Smooth muscle cell (in vitro differentiated cells): ENCODE measurements around the gene CTLA4. TPM values are rescaled to one million over a fixed set of nuclear protein-coding genes. Genes with fewer than 3 reads are reported as not detected.

ENCODE experiments used
- DNase-seq: peaks from one replicate; lab custom pipeline; 2025; ENCODE audit not compliant: unreplicated experiment; lab: John Stamatoyannopoulos, UW
- H2AFZ ChIP-seq: fragments of 200-600 bp; sonication (generic); 2 replicates; pipeline ENCODE4 v1.6.0; 2016; ENCODE audit warnings: antibody characterized with exemption, low read depth, mild to moderate bottlenecking
- H3F3A ChIP-seq: fragments of 200-600 bp; sonication (generic); 2 replicates; pipeline ENCODE4 v1.6.0; 2017; ENCODE audit warnings: antibody characterized with exemption, low read depth
- H3K27ac ChIP-seq: fragments of 200-600 bp; sonication (generic); 2 replicates; pipeline ENCODE4 v1.5.1; 2016; ENCODE audit warnings: low read depth, mild to moderate bottlenecking
- H3K27me3 ChIP-seq: fragments of 200-600 bp; sonication (generic); 2 replicates; pipeline ENCODE4 v1.6.1; 2016; ENCODE audit warnings: low read depth, mild to moderate bottlenecking
- H3K36me3 ChIP-seq: fragments of 200-600 bp; sonication (generic); 2 replicates; pipeline ENCODE4 v1.5.1; 2016; ENCODE audit warnings: low read depth
- H3K4me1 ChIP-seq: fragments of 200-600 bp; sonication (generic); 2 replicates; pipeline ENCODE4 v1.5.1; 2016; ENCODE audit warnings: low read depth
- H3K4me2 ChIP-seq: fragments of 200-600 bp; sonication (generic); 2 replicates; pipeline ENCODE4 v1.6.0; 2016; ENCODE audit warnings: mild to moderate bottlenecking
- H3K4me3 ChIP-seq: fragments of 200-600 bp; sonication (generic); 2 replicates; pipeline ENCODE4 v1.5.1; 2016; ENCODE audit warnings: mild to moderate bottlenecking
- H3K79me2 ChIP-seq: fragments of 200-600 bp; sonication (generic); 2 replicates; pipeline ENCODE4 v1.6.0; 2016; ENCODE audit warnings: low read depth, mild to moderate bottlenecking
- H3K9ac ChIP-seq: fragments of 200-600 bp; sonication (generic); 2 replicates; pipeline ENCODE4 v1.6.0; 2016; ENCODE audit warnings: low read depth
- H3K9me3 ChIP-seq: fragments of 200-600 bp; sonication (generic); replicated peaks from 2 replicates; pipeline ENCODE4 v1.5.1; 2016; ENCODE audit warnings: low read depth
- H4K20me1 ChIP-seq: fragments of 200-600 bp; sonication (generic); 2 replicates; pipeline ENCODE4 v1.6.0; 2016; ENCODE audit warnings: low read depth
- WGBS: methylation state at CpG from one replicate; pipeline ENCODE4 v1.1.7; 2016; ENCODE audit warnings: low lambda C conversion rate; 5-methylcytosine and 5-hydroxymethylcytosine counted together
- polyA plus RNA-seq: library from polyadenylated mRNA; unstranded; fragments of >200 nt; fragmentation: Nextera tagmentation; extraction: Ambion mirVana; gene quantifications from 2 replicates; pipeline ENCODE4 v1.2.1, GENCODE V29; 2016
- total RNA-seq: library from RNA; depleted of rRNA; stranded (reverse); fragments of >200 nt; gene quantifications from 2 replicates; pipeline ENCODE4 v1.2.3, GENCODE V29; 2014
- TF ChIP-seq, protein P1 (sequence below): fragments of 200-600 bp; sonication (generic); IDR thresholded peaks from 2 replicates; pipeline ENCODE4 v1.5.1; 2017; ENCODE audit warnings: borderline replicate concordance, mild to moderate bottlenecking, antibody characterized with exemption; ENCODE audit not compliant: insufficient read depth, poor library complexity, severe bottlenecking

CTLA4 gene
- total and polyA plus RNA-seq, 2 experiments from 2014 or later = not detected

DNA sequence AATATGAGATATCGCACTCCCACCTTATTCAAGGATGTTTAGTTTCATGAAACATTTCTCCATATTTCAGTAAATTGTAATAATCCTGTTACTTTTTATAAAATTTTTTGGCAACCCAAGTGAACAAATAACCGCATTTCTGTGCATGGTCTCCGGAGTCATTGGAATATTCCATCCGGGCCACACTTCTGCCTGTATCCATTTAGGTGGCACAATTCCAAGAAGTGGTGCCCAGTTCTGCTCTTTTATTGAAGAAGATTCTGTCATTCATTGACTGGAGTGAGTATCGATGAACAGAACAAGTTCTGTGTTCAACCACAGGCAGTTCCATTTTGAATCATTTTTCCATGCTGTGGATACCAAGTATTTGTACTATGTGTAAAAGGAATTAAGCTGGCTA, 42.4 kb downstream of the CTLA4 start:
- H3K9me3 ChIP-seq = no peaks in the 10 kb centered on the region
- H3K4me2 ChIP-seq = peak overlapping the region; percentile 56
- no peak overlapping the region for H3K9ac ChIP-seq
- TF ChIP-seq, protein P1, sequence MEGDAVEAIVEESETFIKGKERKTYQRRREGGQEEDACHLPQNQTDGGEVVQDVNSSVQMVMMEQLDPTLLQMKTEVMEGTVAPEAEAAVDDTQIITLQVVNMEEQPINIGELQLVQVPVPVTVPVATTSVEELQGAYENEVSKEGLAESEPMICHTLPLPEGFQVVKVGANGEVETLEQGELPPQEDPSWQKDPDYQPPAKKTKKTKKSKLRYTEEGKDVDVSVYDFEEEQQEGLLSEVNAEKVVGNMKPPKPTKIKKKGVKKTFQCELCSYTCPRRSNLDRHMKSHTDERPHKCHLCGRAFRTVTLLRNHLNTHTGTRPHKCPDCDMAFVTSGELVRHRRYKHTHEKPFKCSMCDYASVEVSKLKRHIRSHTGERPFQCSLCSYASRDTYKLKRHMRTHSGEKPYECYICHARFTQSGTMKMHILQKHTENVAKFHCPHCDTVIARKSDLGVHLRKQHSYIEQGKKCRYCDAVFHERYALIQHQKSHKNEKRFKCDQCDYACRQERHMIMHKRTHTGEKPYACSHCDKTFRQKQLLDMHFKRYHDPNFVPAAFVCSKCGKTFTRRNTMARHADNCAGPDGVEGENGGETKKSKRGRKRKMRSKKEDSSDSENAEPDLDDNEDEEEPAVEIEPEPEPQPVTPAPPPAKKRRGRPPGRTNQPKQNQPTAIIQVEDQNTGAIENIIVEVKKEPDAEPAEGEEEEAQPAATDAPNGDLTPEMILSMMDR = no peak
- H3K36me3 ChIP-seq = no peaks in the 10 kb centered on the region
- H3F3A ChIP-seq = no peaks in the 10 kb centered on the region
- no peaks in the 10 kb centered on the region for H4K20me1 ChIP-seq
- H3K4me3 ChIP-seq = no peak overlapping the region
- no peak for DNase-seq
- H3K27ac ChIP-seq = no peak overlapping the region
- 78% methylated on average over 5 of the region's 5 CpGs for WGBS
- H3K4me1 ChIP-seq = no peaks in the 10 kb centered on the region
- H2AFZ ChIP-seq = peak overlapping the region; percentile 73
- H3K79me2 ChIP-seq = no peaks in the 10 kb centered on the region
- no peaks in the 10 kb centered on the region for H3K27me3 ChIP-seq

DNA sequence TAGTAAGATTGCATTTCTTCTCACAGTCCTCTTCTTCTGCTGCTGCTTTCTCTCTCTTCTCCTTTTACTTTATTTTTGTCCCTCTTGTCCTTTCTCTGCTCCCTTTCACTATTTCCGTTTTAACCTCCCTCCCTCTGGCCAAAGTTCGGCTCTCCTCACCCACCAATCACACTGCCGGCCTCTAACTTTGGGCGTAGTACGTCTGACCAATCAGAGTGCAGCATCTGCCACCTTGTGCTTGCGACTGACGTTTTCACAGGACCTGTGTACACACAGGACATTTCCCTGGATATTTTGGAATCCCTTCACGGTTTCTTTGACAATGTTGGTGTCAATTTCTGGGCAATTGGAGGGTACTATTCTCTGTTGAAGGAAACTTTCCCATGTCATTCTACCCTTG, 46.4 kb downstream of the CTLA4 start:
- no peak overlapping the region for H3K9ac ChIP-seq
- no peaks in the 10 kb centered on the region for H3K79me2 ChIP-seq
- DNase-seq = no peak
- H3K4me3 ChIP-seq = no peak overlapping the region
- no peaks in the 10 kb centered on the region for H3K4me1 ChIP-seq
- no peaks in the 10 kb centered on the region for H3K36me3 ChIP-seq
- no peak overlapping the region for H3K27ac ChIP-seq
- H4K20me1 ChIP-seq = no peaks in the 10 kb centered on the region
- TF ChIP-seq, protein P1 = no peak
- H3K4me2 ChIP-seq = no peak overlapping the region
- no peak overlapping the region for H2AFZ ChIP-seq
- H3K27me3 ChIP-seq = no peaks in the 10 kb centered on the region
- WGBS = 73% methylated on average over 8 of the region's 8 CpGs
- no peaks in the 10 kb centered on the region for H3K9me3 ChIP-seq
- H3F3A ChIP-seq = no peaks in the 10 kb centered on the region

DNA sequence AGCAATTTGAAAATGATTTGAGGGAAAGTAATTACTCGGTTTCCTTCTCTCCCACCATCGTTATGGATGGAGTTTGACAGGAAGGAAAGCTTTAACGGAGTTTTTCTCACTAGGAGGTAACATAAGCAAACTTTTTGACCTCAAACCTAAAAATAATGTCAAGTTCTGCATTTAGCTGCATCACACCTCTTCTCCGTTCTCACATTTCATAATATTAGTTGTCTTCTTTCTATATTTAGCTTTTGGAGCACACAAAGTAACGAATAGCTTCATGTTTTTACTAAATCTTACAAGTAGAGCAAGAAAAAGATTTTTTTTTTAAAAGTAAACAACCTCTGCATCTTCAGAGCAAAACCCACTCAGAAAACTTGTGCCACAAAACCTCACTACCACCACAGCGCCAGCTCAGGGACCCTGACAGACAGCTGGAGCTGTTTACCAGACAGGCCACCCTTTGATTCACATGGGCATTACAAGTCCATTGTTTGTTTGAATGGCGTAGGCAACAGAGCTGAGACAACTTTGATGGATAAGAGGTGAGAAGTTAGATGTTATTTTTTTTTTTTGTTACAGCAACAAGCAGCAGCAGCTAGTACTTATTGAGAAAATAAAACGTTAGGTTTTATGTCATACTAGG, 47.1 kb downstream of the CTLA4 start:
- Histone ChIP-seq H3K4me2 (no peak overlapping the region), H4K20me1 (no peaks in the 10 kb centered on the region), H2AFZ (no peak overlapping the region), H3K36me3 (no peaks in the 10 kb centered on the region), H3K9ac (no peak overlapping the region), H3F3A (no peaks in the 10 kb centered on the region), H3K79me2 (no peaks in the 10 kb centered on the region), H3K27ac (no peak overlapping the region), H3K9me3 (no peaks in the 10 kb centered on the region), H3K4me3 (no peak overlapping the region), H3K4me1 (no peaks in the 10 kb centered on the region), H3K27me3 (no peaks in the 10 kb centered on the region)
- no peak for DNase-seq
- TF ChIP-seq, protein P1 = no peak
- WGBS = 86% methylated on average over 8 of the region's 8 CpGs

DNA sequence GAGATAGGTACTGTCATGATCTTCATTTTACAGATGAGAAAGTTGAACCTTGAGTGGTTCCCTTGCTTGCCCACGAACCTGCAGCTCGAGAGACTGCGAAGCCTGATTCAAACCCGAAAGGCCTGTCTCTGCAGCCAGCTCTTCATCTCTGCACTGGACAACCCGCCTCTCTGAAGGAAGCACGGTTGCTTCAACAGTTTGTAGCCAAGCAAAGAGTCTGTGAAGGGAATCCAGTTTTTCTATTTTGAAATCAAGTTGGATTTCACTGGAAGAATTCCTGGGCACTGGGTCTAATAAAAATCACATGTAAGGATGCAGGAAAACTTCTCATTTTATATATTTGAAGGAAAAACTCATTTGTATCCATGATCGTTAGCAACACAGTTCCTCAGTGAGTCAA, 47.7 kb downstream of the CTLA4 start:
- H3K27ac ChIP-seq = no peak overlapping the region
- 97% methylated on average over 7 of the region's 7 CpGs for WGBS
- no peak for DNase-seq
- H3K4me1 ChIP-seq = no peaks in the 10 kb centered on the region
- no peaks in the 10 kb centered on the region for H3K9me3 ChIP-seq
- H3K4me3 ChIP-seq = no peak overlapping the region
- no peak overlapping the region for H2AFZ ChIP-seq
- TF ChIP-seq, protein P1 = no peak
- H3F3A ChIP-seq = no peaks in the 10 kb centered on the region
- H3K9ac ChIP-seq = no peak overlapping the region
- no peaks in the 10 kb centered on the region for H3K36me3 ChIP-seq
- no peak overlapping the region for H3K4me2 ChIP-seq
- H4K20me1 ChIP-seq = no peaks in the 10 kb centered on the region
- H3K27me3 ChIP-seq = no peaks in the 10 kb centered on the region
- H3K79me2 ChIP-seq = no peaks in the 10 kb centered on the region
